Measurements from ENCODE around the gene TPD52L1. TPM values are rescaled to one million over a fixed set of nuclear protein-coding genes. Genes with fewer than 3 reads are reported as not detected.

TPD52L1 gene
- total and polyA plus RNA-seq, 2 donors (not counting 1 experiment from before 2014, with no cell fraction given): not detected

- no peak for ATAC-seq (ENCODE audit: low read depth)
- 100% methylated on average over 1 of the region's 1 CpG for WGBS (ENCODE audit: insufficient coverage)
- intact Hi-C loops (cut with micrococcal nuclease): no loop called here
Observed at GRCh38 chr6:125252891-125253290, 99.3 kb downstream of the TPD52L1 start.

DNA sequence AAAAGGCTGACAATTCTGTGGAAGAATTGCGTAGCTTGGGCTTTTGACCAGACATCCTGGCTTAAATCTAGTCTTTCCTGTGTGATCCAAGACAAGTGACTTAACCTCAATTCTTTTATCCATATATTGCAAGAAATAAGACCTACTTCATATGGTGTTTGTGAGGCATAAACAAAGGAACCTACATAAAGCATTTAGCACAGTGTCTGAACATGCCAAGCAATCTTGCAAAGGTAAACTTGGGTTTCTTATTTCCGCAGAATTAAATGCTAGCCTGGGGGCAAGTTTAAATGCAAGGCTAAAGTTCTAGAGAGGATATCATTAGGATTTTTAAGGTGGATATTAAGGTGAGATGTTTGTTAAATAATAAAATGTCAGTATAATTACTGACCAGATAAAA, 100.3 kb downstream of the TPD52L1 start:
- no peaks in the 10 kb centered on the region for H3K9me3 Mint-ChIP-seq (ENCODE audit: insufficient read depth)
- Histone ChIP-seq H3K4me3 (ENCODE audit: control extremely low read depth in 1 of 5, extremely low read depth in 1 of 5, insufficient read depth in 1 of 5, low read depth in 2 of 5, low read length in 4 of 5) (no peak overlapping the region), H3K36me3 (replicated peaks in 1 of 2; ENCODE audit: control extremely low read depth in 1 of 2, control insufficient read depth in 1 of 2, extremely low read depth in 1 of 2, insufficient read depth in 2 of 2, low read length in 1 of 2) (no peaks in the 10 kb centered on the region), H4K20me1 (ENCODE audit: control insufficient read depth, insufficient read depth, low read length, poor library complexity, severe bottlenecking) (no peaks in the 10 kb centered on the region), H3K27ac (ENCODE audit: low read length in 2 of 2) (no peak overlapping the region), H3K4me1 (ENCODE audit: control insufficient read depth in 2 of 2, insufficient read depth in 2 of 2, low read length in 2 of 2) (no peaks in the 10 kb centered on the region), H2AFZ (ENCODE audit: insufficient read depth, low read depth, low read length, poor library complexity, severe bottlenecking) (no peak overlapping the region), H3K79me2 (ENCODE audit: control insufficient read depth, insufficient read depth, low read length) (no peaks in the 10 kb centered on the region), H3K4me2 (replicated peaks; ENCODE audit: low read depth, low read length, poor library complexity, severe bottlenecking) (no peak overlapping the region), H3K27me3 (replicated peaks in 1 of 4; ENCODE audit: control extremely low read depth in 1 of 4, control insufficient read depth in 3 of 4, insufficient read depth in 4 of 4, low read length in 3 of 4) (no peaks in the 10 kb centered on the region), H3K9me3 (ENCODE audit: control extremely low read depth in 1 of 3, control insufficient read depth in 2 of 3, insufficient read depth in 1 of 3, low read length in 2 of 3) (no peaks in the 10 kb centered on the region), H3K9ac (ENCODE audit: low read length) (no peak overlapping the region)
- ChIA-PET CTCF (no interaction called here), POLR2A (no interaction called here)
- WGBS (ENCODE audit: insufficient coverage): 92% methylated on average over 2 of the region's 2 CpGs
- H3K4me3 Mint-ChIP-seq: no peak overlapping the region
- DNase-seq (no peak), ATAC-seq (ENCODE audit: low read depth) (no peak)
- TF ChIP-seq EZH2 (IDR thresholded peaks at IDR 0.05; ENCODE audit: borderline replicate concordance, insufficient read depth, low read depth, low read length, poor library complexity, severe bottlenecking) (no peak), CTCF (IDR thresholded peaks at IDR 0.05) (no peak)
- H3K4me1 Mint-ChIP-seq: no peaks in the 10 kb centered on the region
- intact Hi-C loops (cut with micrococcal nuclease): no loop called here
- peaks cover 3% of the 10 kb centered on the region for H3K27me3 Mint-ChIP-seq
- no peak overlapping the region for H3K27ac Mint-ChIP-seq

More at GRCh38 chr6:125252891-125253290, 99.3 kb downstream of the TPD52L1 start:
- POLR2A ChIA-PET: no interaction called here
- Mint-ChIP-seq H3K4me1 (no peaks in the 10 kb centered on the region), H3K4me3 (no peak overlapping the region), H3K27ac (no peak overlapping the region), H3K9me3 (ENCODE audit: insufficient read depth) (no peaks in the 10 kb centered on the region), H3K27me3 (peaks cover 6% of the 10 kb centered on the region)
- H2AFZ ChIP-seq (ENCODE audit: insufficient read depth, low read depth, low read length, poor library complexity, severe bottlenecking): no peak overlapping the region
- H3K36me3 ChIP-seq (replicated peaks in 1 of 2; ENCODE audit: control extremely low read depth in 1 of 2, control insufficient read depth in 1 of 2, extremely low read depth in 1 of 2, insufficient read depth in 2 of 2, low read length in 1 of 2): no peaks in the 10 kb centered on the region
- no peak for DNase-seq
- no peaks in the 10 kb centered on the region for H3K9me3 ChIP-seq (ENCODE audit: control extremely low read depth in 1 of 3, control insufficient read depth in 2 of 3, insufficient read depth in 1 of 3, low read length in 2 of 3)
- no peak overlapping the region for H3K4me3 ChIP-seq (ENCODE audit: control extremely low read depth in 1 of 5, extremely low read depth in 1 of 5, insufficient read depth in 1 of 5, low read depth in 2 of 5, low read length in 4 of 5)
- H3K27me3 ChIP-seq (replicated peaks in 1 of 4; ENCODE audit: control extremely low read depth in 1 of 4, control insufficient read depth in 3 of 4, insufficient read depth in 4 of 4, low read length in 3 of 4): no peaks in the 10 kb centered on the region
- no peak overlapping the region for H3K9ac ChIP-seq (ENCODE audit: low read length)
- TF ChIP-seq CTCF (IDR thresholded peaks at IDR 0.05): no peak
- no peak for TF ChIP-seq EZH2 (IDR thresholded peaks at IDR 0.05; ENCODE audit: borderline replicate concordance, insufficient read depth, low read depth, low read length, poor library complexity, severe bottlenecking)
- no peak overlapping the region for H3K4me2 ChIP-seq (replicated peaks; ENCODE audit: low read depth, low read length, poor library complexity, severe bottlenecking)
- no peaks in the 10 kb centered on the region for H3K79me2 ChIP-seq (ENCODE audit: control insufficient read depth, insufficient read depth, low read length)
- H4K20me1 ChIP-seq (ENCODE audit: control insufficient read depth, insufficient read depth, low read length, poor library complexity, severe bottlenecking): no peaks in the 10 kb centered on the region
- no peaks in the 10 kb centered on the region for H3K4me1 ChIP-seq (ENCODE audit: control insufficient read depth in 2 of 2, insufficient read depth in 2 of 2, low read length in 2 of 2)
- CTCF ChIA-PET: no interaction called here
- H3K27ac ChIP-seq (ENCODE audit: low read length in 2 of 2): no peak overlapping the region
